Muscle of arm (tissue), 12 donors: Measurements from ENCODE around the gene ATRX. TPM values are rescaled to one million over a fixed set of nuclear protein-coding genes. Genes with fewer than 3 reads are reported as not detected.
"Not testable (repeated sequence)": the region's sequence is repeated elsewhere in the genome, so short reads cannot be mapped to it uniquely, and the experiment has no call there.

Experiments used
- DNase-seq: peaks from one replicate; pipeline ENCODE4 v3.0.0-alpha.2; 2013
- polyA plus RNA-seq, 12 donors: library from polyadenylated mRNA; unstranded; fragments of 120-200 nt; gene quantifications; one replicate each; pipeline ENCODE4 v1.2.1, GENCODE V29; 2013; ENCODE audit not compliant: insufficient read length in 12 of 12

ATRX gene
- polyA plus RNA-seq, 12 donors = 48.2 to 306 (median 59.9) TPM

DNA sequence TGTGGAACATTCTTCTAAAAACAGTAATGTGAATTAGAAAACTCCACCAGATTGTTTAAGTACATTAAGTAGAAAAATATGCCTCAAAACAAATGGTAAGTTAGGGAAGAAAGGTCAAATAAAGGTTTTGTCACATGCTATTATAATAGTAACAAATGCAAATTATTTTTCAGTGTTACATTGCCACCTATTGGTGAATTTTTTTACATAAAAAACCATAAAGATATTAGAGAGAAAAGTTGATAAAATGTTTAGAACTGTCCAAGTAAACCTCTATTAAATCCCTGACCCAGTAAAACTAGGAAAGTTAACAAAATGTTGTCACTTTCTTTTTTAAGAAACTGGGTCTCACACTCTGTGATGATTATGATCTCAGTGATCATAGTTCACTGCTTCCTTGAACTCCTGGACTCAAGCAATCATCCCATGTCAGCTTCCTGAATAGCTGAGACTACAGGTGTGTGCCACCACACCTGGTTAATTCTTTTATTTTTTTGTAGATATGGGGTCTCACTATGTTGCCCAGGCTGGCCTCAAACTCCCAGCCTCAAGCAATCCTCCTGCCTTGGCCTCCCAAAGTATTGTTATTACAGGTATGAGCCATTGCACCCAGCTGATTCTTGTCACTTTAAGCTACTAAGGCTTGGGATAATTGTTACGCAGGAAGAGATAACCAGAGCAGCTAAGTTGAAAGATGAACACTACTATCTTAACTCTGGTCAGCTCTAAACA lies 157.6 kb downstream of the ATRX start:
- DNase-seq = no peak

DNA sequence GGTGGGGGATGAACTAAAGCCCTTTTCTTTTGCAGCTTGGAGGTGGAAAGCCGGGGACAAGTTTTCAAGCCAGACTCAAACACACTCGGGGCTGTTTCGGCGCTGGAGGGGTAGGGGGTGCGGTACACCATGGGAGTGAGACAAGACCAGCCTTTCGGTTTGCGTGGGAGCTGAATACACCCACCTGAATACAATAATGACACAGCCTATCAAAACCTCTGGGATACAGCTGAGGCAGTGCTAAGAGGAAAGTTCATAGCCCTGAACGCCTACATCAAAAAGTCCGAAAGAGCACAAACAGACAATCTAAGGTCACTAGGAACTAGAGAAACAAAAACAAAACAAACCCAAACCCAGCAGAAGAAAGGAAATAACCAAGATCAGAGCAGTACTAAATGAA lies 163.3 kb downstream of the ATRX start:
- no peak for DNase-seq

DNA sequence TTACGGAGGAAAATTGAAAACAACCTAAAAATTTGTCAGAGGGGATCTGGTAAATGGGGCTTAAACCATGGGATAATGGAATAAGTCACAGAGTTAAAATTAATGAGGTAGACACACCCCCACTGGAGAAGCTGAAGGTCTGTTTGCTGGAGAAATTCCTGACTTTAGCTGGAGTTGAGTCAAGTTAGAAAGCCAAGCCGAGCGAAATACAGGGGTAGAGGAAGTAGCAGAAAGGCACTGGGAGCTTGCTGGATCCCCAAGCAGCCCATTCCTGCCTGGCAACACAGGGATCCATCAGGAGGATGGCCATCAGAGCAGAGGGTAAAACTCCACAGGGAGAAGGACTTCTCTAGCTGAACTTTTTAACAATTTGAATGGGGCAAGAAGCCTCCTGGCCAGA lies 163.8 kb downstream of the ATRX start:
- peak; percentile 0 for DNase-seq

DNA sequence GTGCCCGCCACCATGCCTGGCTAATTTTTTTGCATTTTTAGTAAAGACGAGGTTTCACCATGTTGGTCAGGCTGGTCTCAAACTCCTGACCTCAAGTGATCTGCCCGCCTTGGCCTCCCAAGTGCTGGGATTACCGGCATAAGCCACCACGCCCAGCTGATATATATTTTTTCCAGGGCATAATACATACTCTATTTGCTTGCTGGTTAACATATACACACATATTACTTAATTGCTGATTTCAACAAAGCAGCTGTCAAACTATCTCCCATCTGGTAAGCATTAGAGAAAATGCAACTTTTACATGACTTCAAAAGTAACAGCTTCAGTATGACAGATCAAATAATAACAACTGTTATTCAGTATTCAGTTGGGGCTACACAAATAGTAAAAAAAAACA lies 164.6 kb downstream of the ATRX start:
- not testable (repeated sequence) for DNase-seq

DNA sequence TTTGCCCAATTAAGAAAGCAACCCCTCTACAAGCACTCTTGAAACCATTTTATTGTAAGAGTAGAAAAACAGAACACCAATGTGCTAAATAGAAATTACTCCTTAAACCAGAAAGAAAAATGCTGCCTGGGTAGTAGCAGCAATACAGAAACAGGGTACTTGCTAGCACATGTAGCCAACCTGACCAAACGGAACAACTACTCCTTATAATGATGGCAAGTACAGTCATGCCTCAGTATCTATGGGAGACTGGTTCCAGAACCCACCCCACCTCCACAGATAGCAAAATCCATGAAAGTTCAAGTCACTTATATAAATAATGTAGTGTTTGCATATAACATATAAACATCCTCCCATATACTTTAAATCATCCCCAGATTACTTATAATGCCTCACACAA lies 168.8 kb downstream of the ATRX start:
- DNase-seq = no peak

DNA sequence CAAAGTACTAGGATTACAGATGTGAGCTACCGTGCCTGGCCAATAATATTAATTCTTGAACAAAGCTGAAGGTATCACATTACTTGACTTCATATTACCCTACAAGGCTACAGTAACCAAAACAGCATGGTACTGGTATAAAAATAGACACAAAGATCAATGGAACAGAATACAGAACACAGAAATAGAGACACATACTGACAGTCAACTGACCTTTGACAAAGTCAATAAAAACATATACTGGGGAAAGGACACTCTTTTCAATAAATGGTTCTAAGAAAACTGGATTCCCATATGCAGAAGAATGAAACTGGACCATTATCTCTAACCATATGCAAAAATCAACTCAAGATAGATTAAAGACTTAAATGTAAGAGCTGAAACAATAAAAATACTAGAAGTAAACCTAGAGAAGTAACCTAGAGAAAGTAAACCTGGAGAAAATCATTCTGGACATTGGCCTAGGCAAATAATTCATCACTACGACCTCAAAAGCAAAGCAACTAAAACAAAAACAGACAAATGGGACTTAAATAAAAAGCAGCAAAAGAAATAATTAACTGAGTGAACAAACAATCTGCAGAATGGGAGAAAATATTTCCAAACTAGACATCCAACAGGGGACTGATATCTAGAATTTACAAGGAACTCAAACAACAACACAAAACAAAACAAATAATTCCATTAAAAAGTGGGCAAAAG lies 182.2 kb downstream of the ATRX start:
- no peak for DNase-seq

DNA sequence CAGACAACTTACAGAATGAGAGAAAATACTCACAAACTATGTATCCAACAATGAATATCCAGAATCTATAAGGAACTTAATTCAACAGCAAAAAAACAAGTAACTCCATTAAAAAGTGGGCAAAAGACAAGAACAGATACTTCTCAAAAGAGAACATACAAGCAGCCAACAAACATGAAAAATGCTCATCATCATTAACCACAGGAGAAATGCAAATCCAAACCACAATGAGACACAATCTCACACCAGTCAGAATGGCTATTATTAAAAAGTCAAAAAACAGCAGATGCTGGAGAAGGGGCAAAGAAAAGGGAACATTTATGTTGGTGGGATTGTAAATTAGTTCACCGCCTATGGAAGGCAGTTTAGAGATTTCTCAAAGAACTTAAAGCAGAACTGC lies 188.5 kb downstream of the ATRX start:
- no peak for DNase-seq

DNA sequence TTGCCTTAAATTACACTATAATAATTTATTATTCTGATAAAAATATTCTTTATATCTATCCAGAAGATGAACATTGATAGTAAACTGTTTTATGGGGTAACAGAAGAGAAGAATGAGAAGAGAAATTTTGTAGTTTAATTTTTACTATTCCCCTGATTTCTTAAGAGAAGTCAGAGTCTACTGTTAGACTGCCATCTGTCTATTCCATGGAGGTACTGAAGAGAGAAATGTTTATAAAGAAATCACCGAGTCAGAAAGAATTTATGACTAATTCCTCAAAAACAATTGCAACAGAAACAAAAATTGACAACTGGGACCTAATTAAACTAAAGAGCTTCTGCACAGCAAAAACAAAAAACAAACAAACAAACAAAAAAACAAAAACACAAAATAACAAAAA lies 188.9 kb downstream of the ATRX start:
- DNase-seq = no peak

DNA sequence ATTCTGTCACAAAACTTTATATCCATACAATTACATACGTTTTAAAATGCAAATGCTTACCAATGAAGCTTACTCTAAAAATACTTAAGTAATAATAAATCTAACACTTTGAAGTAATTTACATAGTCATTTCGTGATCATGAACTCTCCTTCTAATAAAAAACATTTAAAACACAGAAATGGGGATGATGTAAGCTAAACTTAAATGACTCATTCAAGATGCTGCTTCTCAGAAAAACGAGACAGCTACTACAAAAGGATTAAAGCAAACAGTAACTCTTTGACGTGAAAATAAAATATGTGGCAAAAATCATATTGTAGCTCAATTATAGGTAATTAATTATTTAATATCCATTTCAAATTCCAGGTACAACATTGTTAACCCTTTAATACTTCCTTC lies 190.2 kb downstream of the ATRX start:
- DNase-seq = no peak

DNA sequence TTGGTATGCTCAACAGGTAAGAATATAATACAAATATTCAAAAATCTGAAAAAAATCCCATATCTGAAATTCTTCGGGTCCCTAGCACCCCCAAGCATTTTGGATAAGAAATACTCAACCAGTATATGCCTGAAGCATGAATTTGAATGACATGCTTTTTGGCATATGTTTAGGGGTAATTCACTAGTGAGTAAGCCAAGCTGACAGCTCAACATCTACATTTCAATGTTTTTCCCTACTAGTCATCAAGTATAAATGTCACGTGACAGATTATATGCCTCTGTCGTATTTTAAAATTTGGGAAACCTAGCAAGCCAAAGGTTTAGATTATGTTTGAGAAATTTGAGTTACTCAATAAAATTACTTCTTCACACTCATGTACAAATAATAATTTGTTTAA lies 213.7 kb downstream of the ATRX start:
- no peak for DNase-seq

DNA sequence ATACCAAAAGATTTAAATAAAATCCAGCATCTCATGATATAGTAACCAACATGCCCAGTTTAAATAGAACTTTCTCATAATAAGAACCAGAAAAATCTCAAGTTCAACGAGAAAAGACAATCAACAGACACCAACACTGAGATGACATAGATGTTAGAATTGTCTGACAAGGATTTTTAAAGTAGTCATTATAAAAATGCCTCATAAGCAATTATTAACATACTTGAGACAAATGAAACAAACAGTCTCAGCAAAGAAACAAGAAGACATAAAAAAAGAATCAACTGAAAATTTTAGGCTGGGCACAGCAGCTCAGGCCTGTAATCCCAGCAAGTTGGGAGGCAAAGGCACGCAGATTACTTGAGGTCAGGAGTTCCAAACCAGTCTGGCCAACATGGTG lies 220.7 kb downstream of the ATRX start:
- DNase-seq = no peak

DNA sequence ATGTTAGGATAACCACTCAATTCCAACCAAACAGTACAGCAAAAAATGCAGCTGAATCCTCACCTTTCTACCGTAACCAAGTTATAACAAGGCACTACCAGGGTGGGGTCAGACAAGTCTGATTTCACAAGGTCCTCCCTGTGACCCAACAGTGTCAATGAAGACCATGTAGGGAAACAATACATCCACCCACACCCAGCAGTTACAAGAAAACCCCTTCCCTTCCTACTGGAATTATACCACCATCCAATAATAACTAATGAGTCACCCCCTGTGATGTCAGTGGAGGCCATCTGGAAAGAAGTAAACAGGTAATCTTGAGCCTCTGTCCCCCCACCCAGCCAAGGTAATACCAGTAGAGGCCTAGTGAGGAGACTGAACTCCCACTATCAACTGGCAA lies 221.2 kb downstream of the ATRX start:
- DNase-seq = no peak

DNA sequence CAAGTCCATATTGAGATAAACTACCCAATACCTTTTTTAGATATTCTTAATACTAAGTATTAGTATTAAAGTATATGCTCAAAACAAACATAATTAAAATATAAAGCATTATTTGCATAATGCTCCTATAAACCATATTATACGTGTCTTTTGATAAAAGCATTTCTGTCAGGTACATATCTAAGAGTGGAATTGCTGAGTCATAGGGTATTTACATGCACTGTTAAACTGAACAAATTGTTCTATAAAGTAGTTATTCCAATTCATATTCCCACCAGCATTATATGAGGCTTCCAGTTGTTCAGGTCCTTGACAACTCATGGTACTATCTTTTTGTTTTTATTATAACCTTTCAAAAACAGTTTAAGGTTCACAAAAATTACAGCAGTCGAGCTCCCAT lies 224.6 kb downstream of the ATRX start:
- DNase-seq = no peak

DNA sequence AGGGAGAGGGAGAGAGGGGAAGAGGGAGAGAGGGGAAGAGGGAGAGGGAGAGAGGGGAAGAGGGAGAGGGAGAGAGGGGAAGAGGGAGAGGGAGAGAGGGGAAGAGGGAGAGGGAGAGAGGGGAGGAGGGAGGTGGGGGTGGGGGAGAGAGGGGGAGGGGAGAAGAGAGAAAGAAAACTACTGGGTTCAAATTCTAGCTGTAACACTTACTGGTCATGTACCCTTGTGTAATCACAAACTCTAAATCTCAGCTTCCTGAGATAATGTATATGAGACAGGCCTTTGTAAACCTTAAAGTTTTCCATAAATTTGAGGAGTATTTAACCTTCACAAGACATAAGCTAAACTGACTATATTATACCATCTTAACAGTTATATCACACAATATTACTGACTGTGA lies 229.7 kb downstream of the ATRX start:
- no peak for DNase-seq

DNA sequence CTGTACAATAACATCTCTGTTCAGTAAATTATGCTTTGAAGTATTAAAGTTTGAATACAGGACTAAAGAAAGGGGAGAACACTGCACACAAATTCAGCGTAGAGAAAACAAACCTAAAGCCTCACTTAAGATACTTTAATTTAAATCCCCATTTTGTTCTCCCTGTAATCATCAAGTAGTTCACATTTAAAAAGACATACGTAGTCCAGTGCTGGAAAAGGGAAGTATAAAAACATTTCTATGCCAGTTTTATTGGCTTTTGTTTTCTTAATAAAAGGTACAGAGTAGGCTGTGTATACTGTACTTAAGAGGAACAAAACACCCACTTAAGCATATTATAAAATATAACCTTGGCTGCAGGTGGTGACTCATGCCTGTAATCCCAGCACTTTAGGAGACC lies 237.3 kb downstream of the ATRX start:
- no peak for DNase-seq

DNA sequence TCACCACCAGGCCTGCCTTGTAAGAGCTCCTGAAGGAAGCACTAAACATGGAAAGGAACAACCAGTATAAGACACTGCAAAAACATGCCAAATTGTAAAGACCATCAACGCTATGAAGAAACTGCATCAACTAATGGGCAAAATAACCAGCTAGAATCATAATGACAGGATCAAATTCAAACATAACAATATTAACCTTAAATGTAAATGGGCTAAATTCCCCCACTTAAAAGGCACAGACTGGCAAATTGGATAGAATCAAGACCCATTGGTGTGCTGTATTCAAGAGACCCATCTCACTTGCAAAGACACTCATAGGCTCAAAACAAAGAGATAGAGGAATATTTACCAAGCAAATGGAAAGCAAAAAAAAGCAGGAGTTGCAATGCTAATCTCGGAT lies 246.2 kb downstream of the ATRX start:
- DNase-seq = not testable (repeated sequence)

DNA sequence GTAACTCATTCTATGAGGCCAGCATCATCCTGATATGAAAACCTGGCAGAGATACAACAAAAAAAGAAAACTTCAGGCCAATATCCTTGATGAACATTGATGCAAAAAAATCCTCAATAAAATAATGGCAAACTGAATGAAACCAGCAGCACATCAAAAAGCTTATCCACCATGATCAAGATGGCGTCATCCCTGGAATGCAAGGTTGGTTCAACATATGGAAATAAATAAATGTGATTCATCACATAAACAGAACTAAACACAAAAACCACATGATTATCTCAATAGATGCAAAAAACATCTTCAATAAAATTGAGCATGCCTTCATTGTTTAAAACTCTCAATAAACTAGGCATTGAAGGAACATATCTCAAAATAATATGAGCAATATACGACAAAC lies 254.8 kb downstream of the ATRX start:
- DNase-seq = not testable (repeated sequence)

DNA sequence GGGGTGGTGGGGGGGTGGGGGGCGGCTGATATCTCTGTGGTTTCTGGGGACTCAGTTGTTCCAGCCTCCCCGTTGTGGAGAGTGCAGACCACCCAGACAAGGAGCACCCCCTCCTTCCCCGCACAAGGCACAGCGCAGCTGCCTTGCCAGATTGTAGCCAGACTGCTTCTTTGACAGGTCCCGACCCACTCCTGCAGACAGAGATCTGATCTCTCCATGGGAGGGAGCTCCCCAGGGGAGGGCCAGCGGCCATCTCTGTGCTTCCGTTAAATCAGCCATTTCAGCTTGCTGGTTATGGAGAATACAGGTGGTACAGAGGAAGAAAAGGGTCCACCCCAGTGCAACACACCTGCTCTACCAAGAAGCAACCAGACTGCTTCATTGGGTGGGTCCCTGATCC lies 258.0 kb downstream of the ATRX start:
- no peak for DNase-seq

DNA sequence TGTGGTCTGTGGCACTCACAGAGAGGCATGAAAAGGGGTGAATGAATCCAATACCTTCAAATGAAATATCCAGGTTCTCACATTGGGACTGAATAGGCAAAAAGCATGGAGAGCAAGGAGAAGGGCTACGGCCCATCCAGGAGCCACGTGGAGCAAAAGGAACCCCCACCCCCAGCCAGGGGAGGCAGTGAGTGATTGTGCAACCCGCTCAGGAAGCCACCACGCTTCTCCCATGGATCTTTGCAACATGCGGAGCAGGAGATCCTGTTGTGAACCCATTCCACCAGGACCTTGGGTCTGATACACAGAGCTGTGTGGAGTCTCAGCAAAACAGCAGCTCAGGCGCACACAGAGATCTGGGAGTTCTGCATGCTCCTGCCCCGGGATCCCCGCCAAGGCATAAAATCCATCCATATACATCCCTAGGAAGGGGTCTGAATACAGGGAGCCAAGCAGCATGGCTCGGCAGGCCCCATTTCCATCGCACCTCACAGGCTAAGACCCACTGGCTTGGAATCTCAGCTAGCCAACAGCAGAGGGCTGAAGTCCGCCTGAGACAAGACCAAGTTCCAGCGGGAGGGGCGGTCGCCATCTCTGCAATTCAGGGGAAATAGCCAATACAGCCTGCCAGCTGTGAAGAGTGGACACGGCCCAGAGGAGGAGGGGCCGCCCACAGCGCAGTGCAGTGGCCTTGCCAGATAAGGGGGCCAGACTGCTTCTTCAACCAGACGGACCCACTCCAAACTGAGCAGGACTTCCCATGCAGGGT lies 258.6 kb downstream of the ATRX start:
- peak; percentile 56 for DNase-seq

DNA sequence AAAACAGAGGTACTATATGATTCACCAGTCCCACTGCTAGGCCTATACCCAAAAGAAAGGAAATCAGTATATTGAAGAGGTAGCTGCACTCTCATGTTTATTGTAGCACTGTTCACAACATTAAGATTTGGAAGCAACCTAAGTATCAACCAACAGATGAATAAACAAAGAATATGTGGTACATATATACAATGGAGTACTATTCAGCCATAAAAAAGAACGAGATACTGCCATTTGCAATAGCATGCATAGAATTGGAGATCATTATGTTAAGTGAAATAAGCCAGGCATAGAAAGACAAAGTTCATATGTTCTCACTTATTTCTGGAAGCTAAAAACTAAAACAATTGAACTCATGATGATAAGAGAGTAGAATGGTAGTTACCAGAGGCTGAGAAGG lies 266.3 kb downstream of the ATRX start:
- no peak for DNase-seq

DNA sequence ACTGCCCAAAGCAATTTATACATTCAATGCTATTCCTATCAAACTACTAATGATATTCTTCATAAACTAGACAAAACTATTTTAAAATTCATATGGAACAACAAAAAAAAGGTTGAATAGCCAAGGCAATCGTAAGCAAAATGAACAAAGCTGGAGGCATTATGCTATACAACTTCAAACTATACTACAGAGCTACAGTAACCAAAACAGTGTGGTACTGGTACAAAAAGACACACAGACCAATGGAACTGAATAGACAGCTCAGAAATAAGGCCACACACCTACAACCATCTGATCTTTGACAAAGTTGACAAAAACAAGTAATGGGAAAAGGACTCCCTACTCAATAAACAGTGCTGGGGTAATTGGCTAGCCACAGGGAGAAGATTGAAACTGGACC lies 271.8 kb downstream of the ATRX start:
- no peak for DNase-seq

DNA sequence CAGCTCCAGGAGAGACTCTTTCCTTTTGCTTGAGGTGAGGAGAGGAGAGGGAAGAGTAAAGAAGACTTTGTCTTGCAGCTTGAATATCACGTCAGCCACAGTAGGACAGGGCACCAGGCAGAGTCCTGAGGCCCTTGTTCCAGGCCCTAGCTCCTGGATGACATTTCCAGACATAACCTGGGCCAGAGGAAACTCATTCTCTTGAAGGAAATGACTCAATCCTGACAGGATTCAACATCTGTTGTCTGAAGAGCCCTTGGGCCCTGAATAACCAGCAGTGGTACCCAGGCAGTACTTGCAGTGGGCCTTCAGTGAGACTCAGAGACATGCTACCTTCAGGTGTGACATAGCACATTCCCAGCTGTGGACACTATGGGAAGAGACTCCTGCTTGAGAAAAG lies 276.0 kb downstream of the ATRX start:
- no peak for DNase-seq

DNA sequence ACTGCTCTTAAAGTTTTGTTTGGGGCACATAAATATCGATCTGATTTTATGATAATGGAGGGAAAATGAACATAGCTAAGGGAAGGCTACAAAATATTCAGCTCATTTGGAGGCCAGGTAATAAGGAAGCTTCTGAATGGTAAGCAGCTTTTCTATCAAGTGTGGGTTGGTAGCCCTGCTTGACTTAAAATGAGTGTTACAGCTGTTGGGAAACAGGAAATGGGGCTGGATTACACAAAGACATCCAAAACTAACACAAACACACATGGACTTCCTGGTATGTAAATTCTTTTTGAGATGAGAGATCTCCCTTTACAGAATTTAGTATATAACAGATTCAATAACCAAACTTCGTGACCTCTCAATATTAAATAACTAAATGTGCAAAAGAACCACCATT lies 280.8 kb downstream of the ATRX start:
- DNase-seq = no peak
